ENCODE results near the gene LRRC40. TPM values are rescaled to one million over a fixed set of nuclear protein-coding genes. Genes with fewer than 3 reads are reported as not detected.

Gene LRRC40
- total and polyA plus RNA-seq, 2 donors (not counting 3 experiments of a cell fraction or from before 2014, with no cell fraction given) = 8.1 to 21.1 TPM

DNA sequence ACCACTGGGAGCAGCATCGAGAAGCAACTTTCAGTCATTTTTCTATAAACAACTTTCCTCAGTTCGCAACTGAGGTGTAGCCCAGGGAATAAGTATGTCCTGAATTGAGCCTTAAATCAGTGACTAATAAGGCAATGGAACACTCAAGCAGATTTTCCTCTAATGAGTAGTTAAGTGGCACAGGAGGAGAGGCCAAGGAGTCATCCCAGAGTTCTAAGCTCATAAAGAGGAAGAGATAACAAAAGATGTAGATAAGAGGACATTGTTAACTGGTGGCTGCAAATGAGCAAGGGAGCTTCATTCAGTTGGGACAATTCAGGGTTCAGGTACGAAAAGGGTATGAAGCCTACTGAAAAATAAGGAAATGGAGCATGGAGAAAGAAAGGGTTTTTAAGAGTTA lies 64.5 kb downstream of the LRRC40 start:
- Histone ChIP-seq H3K79me2 (ENCODE audit: control insufficient read depth, insufficient read depth, low read length) (no peaks in the 10 kb centered on the region), H4K20me1 (replicated peaks; ENCODE audit: control insufficient read depth, extremely low read depth, insufficient read depth, low read length) (no peaks in the 10 kb centered on the region), H3K36me3 (ENCODE audit: control insufficient read depth in 2 of 2, extremely low read depth in 1 of 2, insufficient read depth in 2 of 2, low read length in 2 of 2) (no peaks in the 10 kb centered on the region), H3K27me3 (ENCODE audit: control insufficient read depth in 2 of 2, insufficient read depth in 2 of 2, low read length in 2 of 2) (no peaks in the 10 kb centered on the region), H3K9me1 (replicated peaks; ENCODE audit: control insufficient read depth, extremely low read depth, insufficient read depth, low read length) (no peaks in the 10 kb centered on the region), H3K9ac (replicated peaks; ENCODE audit: extremely low read depth, insufficient read depth, low read length) (no peak overlapping the region), H3K4me2 (ENCODE audit: insufficient read depth, low read length) (no peak overlapping the region), H2AFZ (ENCODE audit: low read depth, low read length) (no peak overlapping the region), H3K9me3 (replicated peaks; ENCODE audit: control insufficient read depth, insufficient read depth, low read length) (no peaks in the 10 kb centered on the region), H3K4me1 (ENCODE audit: control insufficient read depth, extremely low read depth, insufficient read depth, low read length) (no peaks in the 10 kb centered on the region), H3K4me3 (replicated peaks in 1 of 3; ENCODE audit: insufficient read depth in 1 of 3, low read depth in 1 of 3, low read length in 3 of 3) (no peak overlapping the region), H3K27ac (ENCODE audit: insufficient read depth, low read depth, low read length) (no peak overlapping the region)
- no peak for FAIRE-seq
- dilution Hi-C loops (cut with MboI; ENCODE audit: extremely low pct_ligation_motif_present, low sequenced_read_pairs) (no loop called here), intact Hi-C loops (cut with micrococcal nuclease) (no loop called here)
- no peak for TF ChIP-seq CTCF (IDR thresholded peaks at IDR 0.05; ENCODE audit: extremely low read depth in 1 of 2, insufficient read depth in 1 of 2, low read depth in 1 of 2, low read length in 2 of 2)
- peak; percentile 48 for TF ChIP-seq GATA2 (IDR thresholded peaks at IDR 0.05; ENCODE audit: insufficient read depth, insufficient read length, low read depth, low read length)
- no TSS peak for BruUV-seq (replicated peaks)
- DNase-seq (ENCODE audit: low read depth, low spot score) = no peak
- ChIA-PET POLR2A (no interaction called here), CTCF (interaction anchor here (1.2 to 3.2 kb wide), 4 partner anchors 7 to 106 kb away, joined by 3 to 18 read pairs (median 10); no protein-coding TSS in a partner anchor)

GRCh38 chr1:70140343-70140742 lies 65.0 kb downstream of the LRRC40 start:
- no peak overlapping the region for H3K27ac ChIP-seq (ENCODE audit: insufficient read depth, low read depth, low read length)
- no peaks in the 10 kb centered on the region for H3K27me3 ChIP-seq (ENCODE audit: control insufficient read depth in 2 of 2, insufficient read depth in 2 of 2, low read length in 2 of 2)
- H4K20me1 ChIP-seq (replicated peaks; ENCODE audit: control insufficient read depth, extremely low read depth, insufficient read depth, low read length) = no peaks in the 10 kb centered on the region
- H3K4me1 ChIP-seq (ENCODE audit: control insufficient read depth, extremely low read depth, insufficient read depth, low read length) = no peaks in the 10 kb centered on the region
- DNase-seq (ENCODE audit: low read depth, low spot score) (no peak), FAIRE-seq (no peak)
- H3K4me2 ChIP-seq (ENCODE audit: insufficient read depth, low read length) = no peak overlapping the region
- H2AFZ ChIP-seq (ENCODE audit: low read depth, low read length) = no peak overlapping the region
- TF ChIP-seq POLR2A (IDR thresholded peaks at IDR 0.05; ENCODE audit: low read depth, low read length) (no peak), JUN (IDR thresholded peaks at IDR 0.05; ENCODE audit: borderline replicate concordance, insufficient read depth, insufficient read length, low read depth) (no peak), POLR2AphosphoS5 (IDR thresholded peaks at IDR 0.05; ENCODE audit: insufficient read depth, low read depth, low read length) (no peak), EZH2 (IDR thresholded peaks at IDR 0.05; ENCODE audit: borderline replicate concordance, low read depth, low read length, severe bottlenecking) (no peak), FOS (IDR thresholded peaks at IDR 0.05; ENCODE audit: borderline replicate concordance, insufficient read depth, low read length) (no peak), GATA2 (IDR thresholded peaks at IDR 0.05; ENCODE audit: insufficient read depth, insufficient read length, low read depth, low read length) (no peak), MYC (IDR thresholded peaks at IDR 0.05; ENCODE audit: low read depth, low read length) (no peak), CTCF (IDR thresholded peaks at IDR 0.05; ENCODE audit: extremely low read depth in 1 of 2, insufficient read depth in 1 of 2, low read depth in 1 of 2, low read length in 2 of 2) (no peak)
- TF ChIP-seq, protein P1, sequence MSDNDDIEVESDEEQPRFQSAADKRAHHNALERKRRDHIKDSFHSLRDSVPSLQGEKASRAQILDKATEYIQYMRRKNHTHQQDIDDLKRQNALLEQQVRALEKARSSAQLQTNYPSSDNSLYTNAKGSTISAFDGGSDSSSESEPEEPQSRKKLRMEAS (IDR thresholded peaks at IDR 0.05; ENCODE audit: insufficient read depth, insufficient read length) = no peak
- no peaks in the 10 kb centered on the region for H3K79me2 ChIP-seq (ENCODE audit: control insufficient read depth, insufficient read depth, low read length)
- H3K9me3 ChIP-seq (replicated peaks; ENCODE audit: control insufficient read depth, insufficient read depth, low read length) = no peaks in the 10 kb centered on the region
- H3K9me1 ChIP-seq (replicated peaks; ENCODE audit: control insufficient read depth, extremely low read depth, insufficient read depth, low read length) = no peaks in the 10 kb centered on the region
- ChIA-PET CTCF (interaction anchor here (1.2 to 2.8 kb wide), 2 partner anchors 17 to 105 kb away, joined by 3 to 15 read pairs; no protein-coding TSS in a partner anchor), POLR2A (no interaction called here)
- no TSS peak for BruUV-seq (replicated peaks)
- no peak overlapping the region for H3K9ac ChIP-seq (replicated peaks; ENCODE audit: extremely low read depth, insufficient read depth, low read length)
- intact Hi-C loops (cut with micrococcal nuclease) (no loop called here), dilution Hi-C loops (cut with MboI; ENCODE audit: extremely low pct_ligation_motif_present, low sequenced_read_pairs) (no loop called here)
- H3K4me3 ChIP-seq (replicated peaks in 1 of 3; ENCODE audit: insufficient read depth in 1 of 3, low read depth in 1 of 3, low read length in 3 of 3) = no peak overlapping the region
- no peaks in the 10 kb centered on the region for H3K36me3 ChIP-seq (ENCODE audit: control insufficient read depth in 2 of 2, extremely low read depth in 1 of 2, insufficient read depth in 2 of 2, low read length in 2 of 2)
